NCI-H1436 (cell line): ENCODE data around the gene TMEM125.
A peak's percentile ranks its signal among the peaks of the same experiment; 100 is the strongest.

Experiments
- DNase-seq: peaks from one replicate; lab custom pipeline; 2025; lab: John Stamatoyannopoulos, UW

The TMEM125 gene

GRCh38 chr1:43269627-43270375, at the start of gene TMEM125:
Gene TMEM125 (plus strand): TSS chr1:43269983. CDS start chr1:43272723, 2,740 bp downstream.
- no peak for DNase-seq

GRCh38 chr1:43220905-43221778, 48.6 kb upstream of the TMEM125 start:
- no peak for DNase-seq

GRCh38 chr1:43221797-43222196, 48.0 kb upstream of the TMEM125 start:
- DNase-seq = no peak

- no peak for DNase-seq
Measured at GRCh38 chr1:43222879-43223278, 46.9 kb upstream of the TMEM125 start.

GRCh38 chr1:43225168-43225567, 44.6 kb upstream of the TMEM125 start:
- DNase-seq = no peak

- peak; percentile 71 for DNase-seq
Measured at GRCh38 chr1:43227143-43227764, 42.5 kb upstream of the TMEM125 start.

- no peak for DNase-seq
Measured at GRCh38 chr1:43229826-43230780, 39.7 kb upstream of the TMEM125 start.

- no peak for DNase-seq
Measured at GRCh38 chr1:43232074-43232473, 37.7 kb upstream of the TMEM125 start.

- DNase-seq = no peak
Measured at GRCh38 chr1:43232482-43232881, 37.3 kb upstream of the TMEM125 start.

GRCh38 chr1:43233631-43234030, 36.2 kb upstream of the TMEM125 start:
- DNase-seq = no peak

- DNase-seq = no peak
Measured at GRCh38 chr1:43234267-43234666, 35.5 kb upstream of the TMEM125 start.

- no peak for DNase-seq
Measured at GRCh38 chr1:43235040-43235439, 34.7 kb upstream of the TMEM125 start.

- DNase-seq = no peak
Measured at GRCh38 chr1:43235451-43236121, 34.2 kb upstream of the TMEM125 start.

- no peak for DNase-seq
Measured at GRCh38 chr1:43237121-43237520, 32.7 kb upstream of the TMEM125 start.

- peak; percentile 26 for DNase-seq
Measured at GRCh38 chr1:43238085-43238484, 31.7 kb upstream of the TMEM125 start.

GRCh38 chr1:43238991-43239469, 30.8 kb upstream of the TMEM125 start:
- no peak for DNase-seq

- no peak for DNase-seq
Measured at GRCh38 chr1:43239484-43239883, 30.3 kb upstream of the TMEM125 start.

- no peak for DNase-seq
Measured at GRCh38 chr1:43241413-43241836, 28.4 kb upstream of the TMEM125 start.

GRCh38 chr1:43243299-43243698, 26.5 kb upstream of the TMEM125 start:
- DNase-seq = no peak

- no peak for DNase-seq
Measured at GRCh38 chr1:43246466-43247213, 23.1 kb upstream of the TMEM125 start.
